Right atrium auricular region (tissue), 2 donors: ENCODE results near the gene UGT1A4. TPM values are rescaled to one million over a fixed set of nuclear protein-coding genes. Genes with fewer than 3 reads are reported as not detected.

ENCODE experiments used
- DNase-seq: peaks from one replicate; pipeline ENCODE4 v3.0.0-alpha.2; 2019; ENCODE audit warnings: low spot score
- H3K27ac ChIP-seq, 2 donors: fragments of 200-600 bp; sonication (generic); 1 replicate in 1 of 2; 2 replicates in 1 of 2; pipeline ENCODE4 v1.5.1; 2016 to 2019
- H3K27me3 ChIP-seq, 2 donors: fragments of 200-600 bp; sonication (generic); one replicate each; pipeline versions ENCODE4 v1.5.1 to v1.6.0; 2017 to 2019
- H3K36me3 ChIP-seq: fragments of 200-600 bp; sonication (generic); one replicate; pipeline ENCODE4 v1.5.1; 2016
- H3K4me1 ChIP-seq, 2 donors: fragments of 200-600 bp; sonication (generic); one replicate each; pipeline versions ENCODE4 v1.5.1 to v1.6.0; 2017 to 2019
- H3K4me3 ChIP-seq, 2 donors: fragments of 200-600 bp; sonication (generic); 1 replicate in 1 of 2; 2 replicates in 1 of 2; pipeline ENCODE4 v1.5.1; 2017 to 2019; ENCODE audit warnings: mild to moderate bottlenecking in 1 of 2, moderate library complexity in 1 of 2
- H3K9me3 ChIP-seq, 2 donors: fragments of 200-600 bp; sonication (generic); one replicate each; pipeline ENCODE4 v1.5.1; 2019
- CTCF ChIP-seq, 2 donors: fragments of 200-600 bp; sonication (generic); IDR thresholded peaks; one replicate each; pipeline ENCODE4 v1.5.1; 2019; ENCODE audit warnings: antibody characterized with exemption in 2 of 2
- total RNA-seq, 2 donors: library from RNA; depleted of rRNA; stranded (reverse); fragments of >200 nt; gene quantifications; one replicate each; pipeline ENCODE4 v1.1.0, GENCODE V29; 2016

Gene UGT1A4
- total RNA-seq = not detected

DNA sequence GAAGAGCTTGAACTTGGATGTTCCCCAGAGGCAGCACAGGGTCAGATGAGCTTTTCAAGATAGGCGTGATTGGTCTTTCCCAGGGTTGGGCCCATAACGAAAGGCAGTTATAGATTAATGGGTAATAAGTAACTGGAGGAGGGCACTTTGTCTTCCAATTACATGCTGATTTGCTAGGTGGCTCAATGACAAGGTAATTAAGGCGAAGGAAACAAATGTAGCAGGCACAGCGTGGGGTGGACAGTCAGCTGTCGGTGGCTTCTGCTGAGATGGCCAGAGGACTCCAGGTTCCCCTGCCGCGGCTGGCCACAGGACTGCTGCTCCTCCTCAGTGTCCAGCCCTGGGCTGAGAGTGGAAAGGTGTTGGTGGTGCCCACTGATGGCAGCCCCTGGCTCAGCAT, at the start of gene UGT1A4:
UGT1A4 (plus strand) TSS at position 185 of the 400 bp plus-strand sequence; CDS start at position 270, 85 bp downstream.
- no peak for TF ChIP-seq CTCF (IDR thresholded peaks at IDR 0.05)
- no peaks in the 10 kb centered on the region for H3K4me1 ChIP-seq
- DNase-seq = no peak
- H3K36me3 ChIP-seq = no peaks in the 10 kb centered on the region
- H3K27ac ChIP-seq = no peak within 1 kb of the TSS
- no peak within 1 kb of the TSS for H3K4me3 ChIP-seq
- no peaks in the 10 kb centered on the region for H3K9me3 ChIP-seq
- H3K27me3 ChIP-seq = no peaks in the 10 kb centered on the region

DNA sequence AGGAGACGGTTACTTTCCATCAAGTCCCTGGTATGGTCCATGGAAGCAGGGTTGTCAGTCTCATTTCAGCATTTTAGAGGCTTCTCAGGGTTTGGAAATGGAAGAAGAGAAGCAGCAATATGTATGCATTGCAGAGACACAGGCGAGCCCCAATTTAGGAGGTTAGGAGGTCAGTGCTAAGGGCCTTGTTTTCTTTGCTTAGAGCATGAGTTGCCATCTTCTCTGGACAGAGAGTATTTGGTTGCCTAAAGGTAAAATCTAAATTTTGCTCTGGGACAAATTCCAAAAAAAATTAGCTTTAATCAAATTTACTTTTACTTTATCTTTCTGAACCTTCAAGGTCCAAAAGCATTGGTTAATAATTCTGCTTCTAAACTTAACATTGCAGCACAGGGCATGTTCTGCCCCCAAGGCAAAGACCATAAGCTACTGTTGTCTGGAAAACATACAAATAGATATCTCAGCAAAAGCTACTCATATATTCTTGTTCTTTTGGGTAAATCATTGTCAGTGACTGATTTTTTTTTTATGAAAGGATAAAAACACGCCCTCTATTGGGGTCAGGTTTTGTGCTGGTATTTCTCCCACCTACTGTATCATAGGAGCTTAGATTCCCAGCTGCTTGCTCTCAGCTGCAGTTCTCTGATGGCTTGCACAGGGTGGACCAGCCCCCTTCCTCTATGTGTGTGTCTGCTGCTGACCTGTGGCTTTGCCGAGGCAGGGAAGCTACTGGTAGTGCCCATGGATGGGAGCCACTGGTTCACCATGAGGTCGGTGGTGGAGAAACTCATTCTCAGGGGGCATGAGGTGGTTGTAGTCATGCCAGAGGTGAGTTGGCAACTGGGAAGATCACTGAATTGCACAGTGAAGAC, 47.0 kb upstream of the UGT1A4 start, which contains the start of gene UGT1A9:
UGT1A9 (plus strand) TSS at position 609 of the 872 bp plus-strand sequence; CDS start at position 646, 37 bp downstream.
- no peak for DNase-seq
- Histone ChIP-seq H3K36me3 (no peaks in the 10 kb centered on the region), H3K4me3 (no peak within 1 kb of the TSS), H3K27me3 (no peaks in the 10 kb centered on the region), H3K4me1 (no peaks in the 10 kb centered on the region), H3K9me3 (no peaks in the 10 kb centered on the region), H3K27ac (no peak within 1 kb of the TSS)
- TF ChIP-seq CTCF (IDR thresholded peaks at IDR 0.05) = no peak

- no peaks in the 10 kb centered on the region for H3K27me3 ChIP-seq
- H3K27ac ChIP-seq = no peak overlapping the region
- DNase-seq = no peak
- H3K4me3 ChIP-seq = no peak overlapping the region
- no peaks in the 10 kb centered on the region for H3K36me3 ChIP-seq
- TF ChIP-seq CTCF (IDR thresholded peaks at IDR 0.05) = no peak
- H3K9me3 ChIP-seq = no peaks in the 10 kb centered on the region
- H3K4me1 ChIP-seq = no peaks in the 10 kb centered on the region
These were observed 45.6 kb upstream of the UGT1A4 start for GRCh38 chr2:233672886-233673285.

DNA sequence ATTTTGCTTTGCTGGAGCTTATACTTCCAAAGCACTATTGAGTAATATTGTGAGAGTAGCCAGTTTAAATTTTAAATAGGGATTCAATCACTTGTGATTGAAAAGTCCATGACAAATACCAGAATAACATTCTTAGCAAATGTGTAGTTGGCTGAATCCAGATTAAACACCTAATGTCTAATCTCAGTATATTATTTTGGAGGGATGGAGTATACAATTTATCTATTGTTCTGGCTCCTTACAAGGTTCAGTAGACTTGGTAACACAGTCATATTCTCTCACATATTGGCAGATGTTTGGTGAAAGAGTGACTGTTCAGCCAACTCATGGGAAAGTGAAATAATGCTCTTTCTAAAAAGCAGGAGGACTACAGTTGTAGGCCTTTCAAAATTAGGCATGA, 44.6 kb upstream of the UGT1A4 start:
- no peak for TF ChIP-seq CTCF (IDR thresholded peaks at IDR 0.05)
- Histone ChIP-seq H3K27me3 (no peaks in the 10 kb centered on the region), H3K4me1 (no peaks in the 10 kb centered on the region), H3K4me3 (no peak overlapping the region), H3K9me3 (no peaks in the 10 kb centered on the region), H3K27ac (no peak overlapping the region), H3K36me3 (no peaks in the 10 kb centered on the region)
- no peak for DNase-seq

DNA sequence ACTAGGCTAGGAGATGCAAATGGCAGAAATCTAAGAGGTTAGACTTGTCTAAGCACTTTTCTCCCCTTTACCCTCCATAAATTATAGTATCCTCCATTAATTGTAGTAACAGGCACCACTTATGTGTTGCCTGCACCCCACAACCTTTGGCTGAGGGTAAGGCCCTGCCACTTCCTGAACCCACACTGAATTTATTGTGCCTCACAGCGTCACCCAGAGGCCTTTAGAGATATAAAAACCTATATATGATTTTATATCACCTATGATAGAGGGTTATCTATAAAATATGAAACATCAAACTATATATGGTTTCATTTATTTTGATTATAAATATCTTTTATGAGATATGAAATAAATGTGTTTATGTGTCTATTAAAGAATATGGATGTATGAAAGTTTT, 44.2 kb upstream of the UGT1A4 start:
- Histone ChIP-seq H3K27ac (no peak overlapping the region), H3K36me3 (no peaks in the 10 kb centered on the region), H3K9me3 (no peaks in the 10 kb centered on the region), H3K4me3 (no peak overlapping the region), H3K4me1 (no peaks in the 10 kb centered on the region), H3K27me3 (no peaks in the 10 kb centered on the region)
- DNase-seq = no peak
- no peak for TF ChIP-seq CTCF (IDR thresholded peaks at IDR 0.05)
